Cardiac muscle cell (in vitro differentiated cells and primary cell): ENCODE data around the gene TET3. TPM values are rescaled to one million over a fixed set of nuclear protein-coding genes. Genes with fewer than 3 reads are reported as not detected.

ENCODE experiments used
- DNase-seq, 2 donors: peaks; one replicate each; pipeline versions ENCODE4 v3.0.0 to v3.0.0-alpha.2; 2010 to 2017; ENCODE audit warnings: low read depth in 1 of 2, low spot score in 1 of 2
- H3K27ac ChIP-seq: fragments of 200-600 bp; sonication (generic); 2 replicates; pipeline ENCODE4 v1.5.1; 2016
- H3K27me3 ChIP-seq: fragments of 200-600 bp; sonication (generic); 2 replicates; pipeline ENCODE4 v1.6.0; 2016; ENCODE audit warnings: control low read depth
- H3K36me3 ChIP-seq: fragments of 200-600 bp; sonication (generic); 2 replicates; pipeline ENCODE4 v1.5.1; 2016; ENCODE audit warnings: control low read depth
- H3K4me1 ChIP-seq: fragments of 200-600 bp; sonication (generic); 2 replicates; pipeline ENCODE4 v1.8.1; 2017; ENCODE audit warnings: low read depth, mild to moderate bottlenecking, mixed run types
- H3K4me3 ChIP-seq: fragments of 200-600 bp; sonication (generic); 2 replicates; pipeline ENCODE4 v1.5.1; 2016; ENCODE audit warnings: mild to moderate bottlenecking
- H3K9me3 ChIP-seq: fragments of 200-600 bp; sonication (generic); 2 replicates; pipeline ENCODE4 v1.5.1; 2017; ENCODE audit warnings: low read depth, mild to moderate bottlenecking, control low read depth
- CTCF ChIP-seq: IDR thresholded peaks from 2 replicates; pipeline ENCODE4 v1.5.1; 2012; ENCODE audit warnings: low read depth, mild to moderate bottlenecking, low read length
- polyA plus RNA-seq: library from polyadenylated mRNA; unstranded; fragments of >200 nt; fragmentation: Nextera tagmentation; extraction: Ambion mirVana; gene quantifications from 2 replicates; pipeline ENCODE4 v1.2.1, GENCODE V29; 2016
- total RNA-seq: library from RNA; depleted of rRNA; stranded (reverse); fragments of >200 nt; gene quantifications from 2 replicates; pipeline ENCODE4 v1.2.3, GENCODE V29; 2016

The TET3 gene
- total and polyA plus RNA-seq, 2 experiments from 2014 or later = 2.9 to 10.2 TPM

- TF ChIP-seq CTCF = no peak
- DNase-seq = no peak
- Histone ChIP-seq H3K27me3 (no peaks in the 10 kb centered on the region), H3K4me3 (no peak overlapping the region), H3K4me1 (peaks cover 39% of the 10 kb centered on the region), H3K27ac (no peak overlapping the region), H3K9me3 (no peaks in the 10 kb centered on the region), H3K36me3 (no peaks in the 10 kb centered on the region)
Measured at GRCh38 chr2:74004212-74005182, 19.8 kb downstream of the TET3 start.

- Histone ChIP-seq H3K4me3 (no peak overlapping the region), H3K9me3 (no peaks in the 10 kb centered on the region), H3K36me3 (no peaks in the 10 kb centered on the region), H3K27ac (no peak overlapping the region), H3K4me1 (peaks cover 36% of the 10 kb centered on the region), H3K27me3 (no peaks in the 10 kb centered on the region)
- DNase-seq = peak in 1 of 2 donors; percentile 52
- no peak for TF ChIP-seq CTCF
Measured at GRCh38 chr2:74005786-74006185, 21.1 kb downstream of the TET3 start.

GRCh38 chr2:74006459-74006858 is 21.7 kb downstream of the TET3 start:
- no peak for TF ChIP-seq CTCF
- Histone ChIP-seq H3K27me3 (no peaks in the 10 kb centered on the region), H3K4me1 (peaks cover 36% of the 10 kb centered on the region), H3K27ac (no peak overlapping the region), H3K36me3 (no peaks in the 10 kb centered on the region), H3K4me3 (no peak overlapping the region), H3K9me3 (no peaks in the 10 kb centered on the region)
- peak in 1 of 2 donors; percentile 65 for DNase-seq

GRCh38 chr2:74007121-74007520 is 22.4 kb downstream of the TET3 start:
- no peak for TF ChIP-seq CTCF
- Histone ChIP-seq H3K4me1 (peaks cover 36% of the 10 kb centered on the region), H3K27ac (no peak overlapping the region), H3K4me3 (no peak overlapping the region), H3K27me3 (no peaks in the 10 kb centered on the region), H3K9me3 (no peaks in the 10 kb centered on the region), H3K36me3 (no peaks in the 10 kb centered on the region)
- DNase-seq = no peak

- peaks cover 36% of the 10 kb centered on the region for H3K4me1 ChIP-seq
- no peak overlapping the region for H3K4me3 ChIP-seq
- no peaks in the 10 kb centered on the region for H3K9me3 ChIP-seq
- no peaks in the 10 kb centered on the region for H3K27me3 ChIP-seq
- no peak for DNase-seq
- no peak for TF ChIP-seq CTCF
- H3K36me3 ChIP-seq = no peaks in the 10 kb centered on the region
- H3K27ac ChIP-seq = no peak overlapping the region
Measured at GRCh38 chr2:74007711-74008110, 23.0 kb downstream of the TET3 start.
